Measurements from ENCODE around the gene DPP10. TPM values are rescaled to one million over a fixed set of nuclear protein-coding genes. Genes with fewer than 3 reads are reported as not detected.

DPP10 gene
- total and polyA plus RNA-seq, 10 of the 15 experiments (the other 5 are each of a cell fraction or from before 2014, with no cell fraction given), result not detected

DNA sequence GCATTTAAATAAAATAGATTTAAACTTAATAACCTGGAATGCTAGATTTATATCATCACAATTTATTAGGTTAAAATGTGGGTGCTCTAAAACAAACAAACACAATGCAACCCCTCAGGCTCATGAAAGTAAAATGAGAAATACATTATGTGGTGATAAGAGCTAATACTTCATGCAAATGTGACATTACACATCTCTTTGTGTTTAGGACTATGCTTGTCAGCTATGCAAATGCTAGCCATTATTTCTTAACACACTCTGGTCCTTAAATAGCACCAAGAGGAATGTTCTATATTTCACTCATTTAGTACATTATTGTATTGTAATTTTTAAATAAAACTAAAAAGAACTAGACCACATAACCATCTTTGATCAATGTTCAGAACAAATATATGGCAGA lies 627.6 kb downstream of the DPP10 start:
- Histone ChIP-seq H3K4me2 (ENCODE audit: control insufficient read depth, insufficient read depth) (no peak overlapping the region), H3K9me3 (replicated peaks; ENCODE audit: control insufficient read depth, insufficient read depth, low read length) (no peaks in the 10 kb centered on the region), H2AFZ (ENCODE audit: control insufficient read depth, low read depth, low read length) (no peak overlapping the region), H3K79me2 (ENCODE audit: control insufficient read depth, insufficient read depth, low read length) (no peaks in the 10 kb centered on the region), H3K9ac (ENCODE audit: control insufficient read depth, insufficient read depth, low read length) (no peak overlapping the region), H3K4me3 (no peak overlapping the region), H3K27me3 (replicated peaks in 1 of 2; ENCODE audit: control insufficient read depth in 2 of 2, insufficient read depth in 2 of 2, low read length in 1 of 2) (no peaks in the 10 kb centered on the region), H3K27ac (ENCODE audit: control insufficient read depth, insufficient read depth) (no peak overlapping the region), H3K4me1 (ENCODE audit: control insufficient read depth, insufficient read depth, low read length) (no peaks in the 10 kb centered on the region), H4K20me1 (ENCODE audit: control insufficient read depth, insufficient read depth) (no peaks in the 10 kb centered on the region), H3K36me3 (ENCODE audit: control insufficient read depth in 2 of 2, insufficient read depth in 2 of 2, low read length in 1 of 2) (no peaks in the 10 kb centered on the region)
- no TSS peak for BruUV-seq (replicated peaks)
- CTCF ChIA-PET, result no interaction called here
- DNase-seq (ENCODE audit: low read depth, low spot score), result no peak
- FAIRE-seq, result no peak
- SMC1A ChIA-PET (ENCODE audit: uncharacterized antibody, unreplicated experiment), result no interaction called here
- in situ Hi-C loops (cut with MboI) (no loop called here), intact Hi-C loops (cut with micrococcal nuclease; ENCODE audit: unreplicated experiment) (no loop called here)
- POLR2A ChIA-PET, result no interaction called here
- no peak for ATAC-seq
- TF ChIP-seq MEF2B (IDR thresholded peaks at IDR 0.05; ENCODE audit: partially characterized antibody, poor library complexity, severe bottlenecking) (no peak), STAT3 (IDR thresholded peaks at IDR 0.05; ENCODE audit: low read depth, low read length) (no peak), RUNX3 (IDR thresholded peaks at IDR 0.05; ENCODE audit: low read length) (no peak), PRDM15 (CRISPR knock-in tag; IDR thresholded peaks at IDR 0.05) (no peak), SRF (IDR thresholded peaks at IDR 0.05; ENCODE audit: low read depth in 2 of 2, low read length in 2 of 2) (no peak), SMARCA5 (IDR thresholded peaks at IDR 0.05) (no peak), DPF2 (IDR thresholded peaks at IDR 0.05) (no peak), TCF3 (IDR thresholded peaks at IDR 0.05; ENCODE audit: borderline replicate concordance, insufficient read depth, low read depth, low read length) (no peak)
- TF ChIP-seq, protein P1, sequence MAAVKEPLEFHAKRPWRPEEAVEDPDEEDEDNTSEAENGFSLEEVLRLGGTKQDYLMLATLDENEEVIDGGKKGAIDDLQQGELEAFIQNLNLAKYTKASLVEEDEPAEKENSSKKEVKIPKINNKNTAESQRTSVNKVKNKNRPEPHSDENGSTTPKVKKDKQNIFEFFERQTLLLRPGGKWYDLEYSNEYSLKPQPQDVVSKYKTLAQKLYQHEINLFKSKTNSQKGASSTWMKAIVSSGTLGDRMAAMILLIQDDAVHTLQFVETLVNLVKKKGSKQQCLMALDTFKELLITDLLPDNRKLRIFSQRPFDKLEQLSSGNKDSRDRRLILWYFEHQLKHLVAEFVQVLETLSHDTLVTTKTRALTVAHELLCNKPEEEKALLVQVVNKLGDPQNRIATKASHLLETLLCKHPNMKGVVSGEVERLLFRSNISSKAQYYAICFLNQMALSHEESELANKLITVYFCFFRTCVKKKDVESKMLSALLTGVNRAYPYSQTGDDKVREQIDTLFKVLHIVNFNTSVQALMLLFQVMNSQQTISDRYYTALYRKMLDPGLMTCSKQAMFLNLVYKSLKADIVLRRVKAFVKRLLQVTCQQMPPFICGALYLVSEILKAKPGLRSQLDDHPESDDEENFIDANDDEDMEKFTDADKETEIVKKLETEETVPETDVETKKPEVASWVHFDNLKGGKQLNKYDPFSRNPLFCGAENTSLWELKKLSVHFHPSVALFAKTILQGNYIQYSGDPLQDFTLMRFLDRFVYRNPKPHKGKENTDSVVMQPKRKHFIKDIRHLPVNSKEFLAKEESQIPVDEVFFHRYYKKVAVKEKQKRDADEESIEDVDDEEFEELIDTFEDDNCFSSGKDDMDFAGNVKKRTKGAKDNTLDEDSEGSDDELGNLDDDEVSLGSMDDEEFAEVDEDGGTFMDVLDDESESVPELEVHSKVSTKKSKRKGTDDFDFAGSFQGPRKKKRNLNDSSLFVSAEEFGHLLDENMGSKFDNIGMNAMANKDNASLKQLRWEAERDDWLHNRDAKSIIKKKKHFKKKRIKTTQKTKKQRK (IDR thresholded peaks at IDR 0.05; ENCODE audit: low read depth, low read length), result no peak
- TF ChIP-seq, protein P2, sequence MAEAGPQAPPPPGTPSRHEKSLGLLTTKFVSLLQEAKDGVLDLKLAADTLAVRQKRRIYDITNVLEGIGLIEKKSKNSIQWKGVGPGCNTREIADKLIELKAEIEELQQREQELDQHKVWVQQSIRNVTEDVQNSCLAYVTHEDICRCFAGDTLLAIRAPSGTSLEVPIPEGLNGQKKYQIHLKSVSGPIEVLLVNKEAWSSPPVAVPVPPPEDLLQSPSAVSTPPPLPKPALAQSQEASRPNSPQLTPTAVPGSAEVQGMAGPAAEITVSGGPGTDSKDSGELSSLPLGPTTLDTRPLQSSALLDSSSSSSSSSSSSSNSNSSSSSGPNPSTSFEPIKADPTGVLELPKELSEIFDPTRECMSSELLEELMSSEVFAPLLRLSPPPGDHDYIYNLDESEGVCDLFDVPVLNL (IDR thresholded peaks at IDR 0.05; ENCODE audit: low read depth, low read length), result no peak
- TF ChIP-seq, protein P3, sequence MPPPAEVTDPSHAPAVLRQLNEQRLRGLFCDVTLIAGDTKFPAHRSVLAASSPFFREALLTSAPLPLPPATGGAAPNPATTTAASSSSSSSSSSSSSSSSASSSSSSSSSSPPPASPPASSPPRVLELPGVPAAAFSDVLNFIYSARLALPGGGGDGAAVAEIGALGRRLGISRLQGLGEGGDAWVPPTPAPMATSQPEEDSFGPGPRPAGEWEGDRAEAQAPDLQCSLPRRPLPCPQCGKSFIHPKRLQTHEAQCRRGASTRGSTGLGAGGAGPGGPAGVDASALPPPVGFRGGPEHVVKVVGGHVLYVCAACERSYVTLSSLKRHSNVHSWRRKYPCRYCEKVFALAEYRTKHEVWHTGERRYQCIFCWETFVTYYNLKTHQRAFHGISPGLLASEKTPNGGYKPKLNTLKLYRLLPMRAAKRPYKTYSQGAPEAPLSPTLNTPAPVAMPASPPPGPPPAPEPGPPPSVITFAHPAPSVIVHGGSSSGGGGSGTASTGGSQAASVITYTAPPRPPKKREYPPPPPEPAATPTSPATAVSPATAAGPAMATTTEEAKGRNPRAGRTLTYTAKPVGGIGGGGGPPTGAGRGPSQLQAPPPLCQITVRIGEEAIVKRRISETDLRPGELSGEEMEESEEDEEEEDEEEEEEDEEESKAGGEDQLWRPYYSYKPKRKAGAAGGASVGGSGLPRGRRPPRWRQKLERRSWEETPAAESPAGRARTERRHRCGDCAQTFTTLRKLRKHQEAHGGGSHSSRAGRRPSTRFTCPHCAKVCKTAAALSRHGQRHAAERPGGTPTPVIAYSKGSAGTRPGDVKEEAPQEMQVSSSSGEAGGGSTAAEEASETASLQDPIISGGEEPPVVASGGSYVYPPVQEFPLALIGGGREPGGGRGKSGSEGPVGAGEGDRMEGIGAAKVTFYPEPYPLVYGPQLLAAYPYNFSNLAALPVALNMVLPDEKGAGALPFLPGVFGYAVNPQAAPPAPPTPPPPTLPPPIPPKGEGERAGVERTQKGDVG (CRISPR knock-in tag; IDR thresholded peaks at IDR 0.05), result no peak
- RAD21 ChIA-PET (ENCODE audit: unreplicated experiment), result no interaction called here

All from GM12878 (cell line).